B cell (primary cell): ENCODE data around the gene CHRNA4. TPM values are rescaled to one million over a fixed set of nuclear protein-coding genes. Genes with fewer than 3 reads are reported as not detected.

Source experiments
- ATAC-seq: fragments of 200-7000 bp; cut with Tn5 transposase; one replicate; pipeline ENCODE4 v1.10.0; 2021; ENCODE audit warnings: low read depth, mild to moderate bottlenecking, moderate number of reproducible peaks, moderate library complexity
- CTCF ChIA-PET: fragments of 350-600 bp; sonication (Branson Sonifier 250); formaldehyde crosslinking; loops from one replicate; lab custom pipeline; 2021; ENCODE audit warnings: antibody characterized with exemption, inconsistent platforms; lab: Charles Lee
- POLR2A ChIA-PET: fragments of 350-600 bp; sonication (Branson Sonifier 250); formaldehyde crosslinking; loops from one replicate; lab custom pipeline; 2021; ENCODE audit warnings: antibody characterized with exemption; lab: Charles Lee
- DNase-seq: peaks from one replicate; pipeline ENCODE4 v3.0.0; 2013
- H2AFZ ChIP-seq: 2 replicates; pipeline ENCODE4 v1.6.1; 2012; ENCODE audit warnings: mild to moderate bottlenecking, low read depth, low read length; ENCODE audit not compliant: insufficient read depth, poor library complexity, severe bottlenecking
- H3K27ac ChIP-seq, 2 donors: 1 replicate in 1 of 2; 2 replicates in 1 of 2; pipeline ENCODE4 v1.5.1; 2012 to 2013; ENCODE audit warnings: low read length in 2 of 2, mild to moderate bottlenecking in 2 of 2, moderate library complexity in 1 of 2
- H3K27me3 ChIP-seq, 4 experiments: fragments of 200-600 bp in 1 of 4; sonication (generic) in 1 of 4; replicated peaks in 1 of 4; 1 replicate in 2 of 4; 2 replicates in 2 of 4; pipeline versions ENCODE4 v1.6.1 to v1.7.0; 2013 to 2016; ENCODE audit warnings: low read length in 3 of 4, mild to moderate bottlenecking in 2 of 4, mixed read lengths in 1 of 4, moderate library complexity in 1 of 4; ENCODE audit not compliant: insufficient read depth in 4 of 4, control insufficient read depth in 3 of 4; ENCODE audit errors: control extremely low read depth in 1 of 4
- H3K36me3 ChIP-seq, 2 experiments: replicated peaks in 1 of 2; 1 replicate in 1 of 2; 2 replicates in 1 of 2; pipeline versions ENCODE4 v1.6.1 to v1.7.1; 2013; ENCODE audit warnings: low read length in 1 of 2; ENCODE audit not compliant: insufficient read depth in 2 of 2, control insufficient read depth in 1 of 2; ENCODE audit errors: control extremely low read depth in 1 of 2, extremely low read depth in 1 of 2
- H3K4me1 ChIP-seq, 2 donors: fragments of 200-600 bp in 1 of 2; sonication (generic) in 1 of 2; 1 replicate in 1 of 2; 2 replicates in 1 of 2; pipeline versions ENCODE4 v1.5.1 to v1.6.1; 2013 to 2017; ENCODE audit warnings: low read length in 2 of 2; ENCODE audit not compliant: control insufficient read depth in 2 of 2, insufficient read depth in 2 of 2
- H3K4me2 ChIP-seq: replicated peaks from 2 replicates; pipeline ENCODE3; 2012; ENCODE audit warnings: mild to moderate bottlenecking, low read depth, low read length; ENCODE audit not compliant: poor library complexity, severe bottlenecking
- H3K4me3 ChIP-seq, 5 experiments: fragments of 200-600 bp in 1 of 5; sonication (generic) in 1 of 5; 1 replicate in 3 of 5; 2 replicates in 2 of 5; pipeline versions ENCODE4 v1.5.1 to v1.7.0; 2011 to 2016; ENCODE audit warnings: low read length in 4 of 5, mild to moderate bottlenecking in 4 of 5, low read depth in 2 of 5, control low read depth in 1 of 5, moderate library complexity in 1 of 5; ENCODE audit not compliant: insufficient read depth in 1 of 5; ENCODE audit errors: control extremely low read depth in 1 of 5, extremely low read depth in 1 of 5
- H3K79me2 ChIP-seq: fragments of 200-600 bp; sonication (generic); one replicate; pipeline ENCODE4 v1.6.0; 2016; ENCODE audit warnings: low read length; ENCODE audit not compliant: control insufficient read depth, insufficient read depth
- H3K9ac ChIP-seq: fragments of 200-600 bp; sonication (generic); 2 replicates; pipeline ENCODE4 v1.6.1; 2017; ENCODE audit warnings: mild to moderate bottlenecking, low read length, moderate library complexity
- H3K9me3 ChIP-seq, 3 donors: one replicate each; pipeline versions ENCODE4 v1.6.1 to v1.7.1; 2013; ENCODE audit warnings: low read length in 2 of 3; ENCODE audit not compliant: control insufficient read depth in 2 of 3, insufficient read depth in 1 of 3; ENCODE audit errors: control extremely low read depth in 1 of 3
- H4K20me1 ChIP-seq: 2 replicates; pipeline ENCODE4 v1.6.0; 2012; ENCODE audit warnings: mild to moderate bottlenecking, low read length; ENCODE audit not compliant: insufficient read depth, control insufficient read depth, poor library complexity, severe bottlenecking
- H3K27ac Mint-ChIP-seq: one replicate; pipeline ENCODE4 v1.8.0; 2021; ENCODE audit warnings: mixed read lengths
- H3K27me3 Mint-ChIP-seq: one replicate; pipeline ENCODE4 v1.8.0; 2021; ENCODE audit warnings: mixed read lengths
- H3K4me1 Mint-ChIP-seq: one replicate; pipeline ENCODE4 v1.8.0; 2021; ENCODE audit warnings: mixed read lengths
- H3K4me3 Mint-ChIP-seq: one replicate; pipeline ENCODE4 v1.8.0; 2021; ENCODE audit warnings: mixed read lengths
- H3K9me3 Mint-ChIP-seq: one replicate; pipeline ENCODE4 v1.8.0; 2022; ENCODE audit warnings: mixed read lengths; ENCODE audit not compliant: insufficient read depth
- CTCF ChIP-seq: fragments of 200-600 bp; IDR thresholded peaks from one replicate; pipeline ENCODE4 v1.8.0; 2022; ENCODE audit warnings: antibody characterized with exemption, mild to moderate bottlenecking
- EZH2 ChIP-seq: IDR thresholded peaks from 2 replicates; pipeline ENCODE4 v1.6.1; 2012; ENCODE audit warnings: borderline replicate concordance, low read depth, mild to moderate bottlenecking, moderate library complexity, low read length; ENCODE audit not compliant: insufficient read depth, poor library complexity, severe bottlenecking
- WGBS: methylation state at CpG from one replicate; pipeline ENCODE4 v1.1.5; 2013; ENCODE audit warnings: missing lambda C conversion rate; ENCODE audit not compliant: insufficient coverage; 5-methylcytosine and 5-hydroxymethylcytosine counted together
- intact Hi-C: fragments of 100-400 bp; cut with micrococcal nuclease; formaldehyde crosslinking; loops from one replicate; pipeline ENCODE4 v1.10.0; 2022
- polyA plus RNA-seq: library from polyadenylated mRNA; depleted of rRNA; stranded (reverse); fragments of >200 nt; gene quantifications from 2 replicates; pipeline ENCODE4 v1.2.3, GENCODE V29; 2012
- total RNA-seq, 2 donors: library from RNA; stranded (reverse); fragments of 120-200 nt in 1 of 2; gene quantifications; 1 replicate in 1 of 2; 2 replicates in 1 of 2; pipeline versions ENCODE4 v1.2.3 to v1.2.4, GENCODE V29; 2013 to 2022

Gene CHRNA4
- total and polyA plus RNA-seq, 2 donors (not counting 1 experiment from before 2014, with no cell fraction given), result not detected

- no peak for ATAC-seq
- peaks cover 5% of the 10 kb centered on the region for H3K4me1 Mint-ChIP-seq
- no peaks in the 10 kb centered on the region for H3K9me3 Mint-ChIP-seq
- H3K9me3 ChIP-seq, result peaks cover 0 to 36% (median 10%) of the 10 kb centered on the region in 3 donors
- TF ChIP-seq EZH2 (no peak), CTCF (no peak)
- H3K27ac Mint-ChIP-seq, result no peak overlapping the region
- H3K4me3 Mint-ChIP-seq, result no peak overlapping the region
- intact Hi-C loops, result no loop called here
- H3K27me3 ChIP-seq, result peaks cover 0 to 2% (median 0%) of the 10 kb centered on the region in 4 experiments
- H4K20me1 ChIP-seq, result no peaks in the 10 kb centered on the region
- no peak for DNase-seq
- CTCF ChIA-PET, result no interaction called here
- 86% methylated on average over 7 of the region's 8 CpGs for WGBS
- no peak overlapping the region for H2AFZ ChIP-seq
- H3K4me2 ChIP-seq, result peak overlapping the region; percentile 3
- POLR2A ChIA-PET, result no interaction called here
- H3K79me2 ChIP-seq, result no peaks in the 10 kb centered on the region
- H3K4me1 ChIP-seq, result peaks cover 10 to 16% of the 10 kb centered on the region in 2 donors
- H3K4me3 ChIP-seq, result no peak overlapping the region
- no peaks in the 10 kb centered on the region for H3K36me3 ChIP-seq
- H3K9ac ChIP-seq, result no peak overlapping the region
- no peak overlapping the region for H3K27ac ChIP-seq
- H3K27me3 Mint-ChIP-seq, result peaks cover 6% of the 10 kb centered on the region
These were observed 35.4 kb downstream of the CHRNA4 start for GRCh38 chr20:63325554-63326313.

- CTCF ChIA-PET, result no interaction called here
- POLR2A ChIA-PET, result no interaction called here
- H3K9me3 Mint-ChIP-seq, result no peaks in the 10 kb centered on the region
- Histone ChIP-seq H3K4me1 (peaks cover 10 to 16% of the 10 kb centered on the region in 2 donors), H3K4me3 (no peak overlapping the region), H4K20me1 (no peaks in the 10 kb centered on the region), H3K4me2 (no peak overlapping the region), H3K36me3 (no peaks in the 10 kb centered on the region), H3K9ac (no peak overlapping the region), H3K79me2 (no peaks in the 10 kb centered on the region), H2AFZ (no peak overlapping the region), H3K27ac (no peak overlapping the region), H3K27me3 (peaks cover 0 to 2% (median 0%) of the 10 kb centered on the region in 4 experiments), H3K9me3 (peaks cover 0 to 32% (median 10%) of the 10 kb centered on the region in 3 donors)
- peaks cover 5% of the 10 kb centered on the region for H3K4me1 Mint-ChIP-seq
- no peak for ATAC-seq
- H3K27me3 Mint-ChIP-seq, result peaks cover 6% of the 10 kb centered on the region
- 87% methylated on average over 8 of the region's 10 CpGs for WGBS
- H3K27ac Mint-ChIP-seq, result no peak overlapping the region
- H3K4me3 Mint-ChIP-seq, result no peak overlapping the region
- DNase-seq, result no peak
- intact Hi-C loops, result no loop called here
- TF ChIP-seq EZH2, result no peak
- TF ChIP-seq CTCF, result no peak
These were observed 36.1 kb downstream of the CHRNA4 start for GRCh38 chr20:63325021-63325471.
